ENCODE data around the gene NRG2.

GRCh38 chr5:139804800-139805397 is 238.2 kb downstream of the NRG2 start:
- no peak for TF ChIP-seq CTCF (IDR thresholded peaks at IDR 0.05)
- no peak for TF ChIP-seq POLR2A (IDR thresholded peaks at IDR 0.05)
- no peak for TF ChIP-seq POLR2AphosphoS5 (IDR thresholded peaks at IDR 0.05)

Measured in prostate gland (tissue), 2 donors.